Measurements from ENCODE around the gene CDK17.
"Not testable (repeated sequence)": the region's sequence is repeated elsewhere in the genome, so short reads cannot be mapped to it uniquely, and the experiment has no call there.

CDK17 gene

DNA sequence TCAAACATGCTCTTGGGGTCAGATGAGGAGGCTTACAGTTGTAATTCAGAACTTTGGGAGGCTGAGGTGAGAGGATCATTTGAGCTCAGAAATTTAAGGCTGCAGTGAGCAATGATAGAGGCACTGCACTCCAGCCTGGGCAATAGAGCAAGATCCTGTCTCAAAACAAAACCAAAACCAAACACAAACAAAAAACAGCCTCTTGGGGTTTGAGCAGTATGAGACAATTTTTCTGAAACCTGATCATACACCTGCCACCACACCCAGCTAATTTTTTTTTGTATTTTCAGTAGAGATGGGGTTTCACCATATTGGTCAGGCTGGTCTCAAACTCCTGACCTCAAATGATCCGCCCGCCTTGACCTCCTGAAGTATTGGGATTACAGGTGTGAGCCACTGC, 17.4 kb upstream of the CDK17 start:
- DNase-seq (ENCODE audit: low spot score), result not testable (repeated sequence)

GRCh38 chr12:96416033-96416799, 16.0 kb upstream of the CDK17 start:
- DNase-seq (ENCODE audit: low spot score), result peak; percentile 52

DNA sequence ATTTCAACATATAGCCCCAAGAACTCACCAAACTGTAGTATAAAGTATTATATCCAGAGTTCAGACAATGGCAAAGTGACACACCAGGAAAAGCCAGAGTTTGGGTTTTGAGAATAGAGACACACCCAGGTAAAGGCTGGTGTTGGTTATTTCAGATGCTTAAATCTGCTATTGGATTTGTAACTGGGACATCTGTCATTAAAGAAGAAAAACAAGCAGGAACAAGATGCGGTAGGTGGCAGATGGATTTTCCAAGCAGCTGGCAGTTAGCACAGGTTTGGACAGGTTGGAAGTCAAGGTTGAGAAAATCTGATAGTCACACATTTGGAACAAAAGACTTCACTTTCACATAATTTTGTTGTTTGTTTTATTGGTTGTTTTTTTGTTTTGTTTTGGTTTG, 14.4 kb upstream of the CDK17 start:
- no peak for DNase-seq (ENCODE audit: low spot score)

DNA sequence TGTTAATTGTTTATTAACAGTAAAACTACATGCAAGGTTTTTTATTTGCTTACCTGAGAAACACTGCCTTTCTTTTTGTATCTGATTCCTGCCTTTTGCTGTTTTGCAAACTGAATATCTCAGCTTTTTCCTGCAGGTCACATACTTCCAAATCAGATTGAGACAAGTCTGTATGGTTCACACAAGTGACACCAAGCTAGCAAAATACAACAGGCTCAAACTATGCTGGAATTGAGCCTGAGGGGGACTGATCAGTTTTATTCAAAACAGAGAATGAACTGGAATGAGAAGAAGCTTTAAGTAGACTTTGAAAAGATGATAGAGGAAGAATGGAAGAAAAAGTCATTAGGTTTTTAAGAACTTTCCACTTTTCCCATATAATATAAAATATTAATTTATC, 12.2 kb upstream of the CDK17 start:
- no peak for DNase-seq (ENCODE audit: low spot score)

DNA sequence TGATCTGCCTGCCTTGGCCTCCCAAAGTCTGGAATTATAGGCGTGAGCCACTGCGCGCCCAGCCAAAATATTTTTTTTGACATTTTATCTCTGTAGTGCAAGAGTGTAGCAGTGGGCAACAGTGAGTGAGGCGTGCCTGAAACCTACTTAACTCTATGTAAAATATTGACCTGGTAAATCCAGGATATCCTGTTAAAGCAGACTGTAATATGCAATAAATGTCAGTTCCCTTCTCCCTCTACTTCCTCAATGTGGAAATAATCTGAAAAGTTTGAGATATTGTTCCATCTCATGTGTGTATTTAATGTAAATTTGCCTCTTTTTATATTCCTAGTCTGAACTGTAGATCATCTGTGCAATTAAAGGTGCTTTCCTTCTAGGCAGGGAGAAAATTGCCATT, 9.5 kb upstream of the CDK17 start:
- DNase-seq (ENCODE audit: low spot score), result no peak

DNA sequence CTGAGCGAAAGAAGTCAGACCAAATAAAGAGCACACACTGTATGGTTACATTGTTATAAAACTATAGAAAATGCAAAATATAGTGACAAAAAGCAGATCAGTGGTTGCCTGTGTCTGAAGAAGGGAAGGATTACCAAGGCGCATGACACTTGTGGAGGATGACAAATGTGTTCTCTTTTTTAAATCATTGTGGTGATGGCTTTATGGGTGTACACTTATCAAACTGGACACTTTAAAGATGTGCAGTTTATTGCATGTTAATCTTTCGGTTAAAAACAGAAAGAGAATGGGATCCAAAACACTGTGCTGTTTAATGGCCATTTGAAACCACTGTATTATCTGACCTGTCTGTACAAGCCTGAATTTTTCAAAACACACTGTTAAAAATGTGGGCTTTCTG, 8.8 kb upstream of the CDK17 start:
- DNase-seq (ENCODE audit: low spot score), result no peak

DNA sequence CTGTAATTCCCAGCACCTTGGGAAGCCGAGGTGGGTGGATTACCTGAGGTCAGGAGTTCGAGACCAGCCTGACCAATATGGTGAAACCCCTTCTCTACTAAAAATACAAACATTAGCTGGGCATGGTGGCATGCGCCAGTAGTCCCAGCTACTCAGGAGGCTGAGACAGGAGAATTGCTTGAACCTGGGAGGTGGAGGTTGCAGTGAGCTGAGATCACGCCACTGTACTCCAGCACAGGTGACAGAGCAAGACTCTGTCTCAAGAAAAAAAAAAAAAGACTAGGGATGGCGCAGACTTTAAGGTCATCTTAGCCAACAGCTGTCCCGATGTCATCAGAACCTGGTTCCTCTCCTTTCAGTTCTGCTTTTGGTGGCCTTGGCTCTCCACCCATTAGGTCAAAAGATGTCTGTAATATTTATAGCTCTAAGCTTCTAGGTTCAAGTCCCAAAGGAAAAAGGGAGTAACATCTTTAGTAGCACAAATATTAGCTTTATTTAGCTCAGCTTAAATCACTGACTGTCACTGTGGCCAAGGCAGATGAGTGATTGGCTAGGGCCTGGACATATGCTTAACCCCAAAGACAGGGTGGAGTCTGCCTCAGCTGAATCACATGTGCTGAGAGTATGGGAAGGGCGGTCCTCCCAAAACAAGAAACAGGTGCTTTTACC, 7.3 kb upstream of the CDK17 start:
- not testable (repeated sequence) for DNase-seq (ENCODE audit: low spot score)

DNA sequence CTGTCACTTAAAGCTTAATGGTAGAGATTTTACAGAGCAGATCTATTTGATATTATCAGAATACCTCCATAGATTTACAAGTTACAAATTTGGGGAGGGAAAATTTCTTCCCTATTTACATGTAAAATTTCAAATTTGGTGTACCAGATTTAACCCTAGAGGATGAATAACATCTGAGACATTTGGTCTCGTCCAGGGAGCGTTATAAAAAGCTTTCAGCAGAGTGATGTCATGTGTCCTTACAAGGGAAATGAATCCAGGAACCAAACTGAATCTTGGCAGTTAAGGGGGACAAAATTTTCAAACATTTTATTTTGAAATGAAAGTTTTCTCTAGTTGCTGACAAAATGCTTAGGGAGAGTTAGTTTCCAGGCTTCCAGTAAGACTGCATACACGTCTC, 4.5 kb upstream of the CDK17 start:
- no peak for DNase-seq (ENCODE audit: low spot score)

DNA sequence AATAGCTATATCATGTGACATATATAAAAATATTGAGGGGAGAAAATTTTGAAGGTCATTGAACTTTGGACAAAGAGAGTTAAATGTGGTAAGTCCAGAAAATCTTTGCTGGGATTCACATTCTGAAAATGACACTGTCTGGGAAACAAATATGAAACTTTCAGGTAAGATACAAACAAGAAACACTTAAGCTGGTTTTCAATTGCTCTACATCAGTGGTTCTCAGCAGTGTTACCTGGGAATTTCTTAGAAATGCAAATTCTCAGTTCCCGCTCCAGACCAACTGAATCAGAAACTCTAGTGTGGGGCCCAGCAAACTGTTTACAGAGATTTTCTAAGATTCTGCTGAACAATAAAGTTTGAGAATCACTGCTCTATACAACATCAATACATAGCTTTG, 3.6 kb upstream of the CDK17 start:
- no peak for DNase-seq (ENCODE audit: low spot score)

- not testable (repeated sequence) for DNase-seq (ENCODE audit: low spot score)
These were observed 2.3 kb upstream of the CDK17 start for GRCh38 chr12:96402522-96402921.

DNA sequence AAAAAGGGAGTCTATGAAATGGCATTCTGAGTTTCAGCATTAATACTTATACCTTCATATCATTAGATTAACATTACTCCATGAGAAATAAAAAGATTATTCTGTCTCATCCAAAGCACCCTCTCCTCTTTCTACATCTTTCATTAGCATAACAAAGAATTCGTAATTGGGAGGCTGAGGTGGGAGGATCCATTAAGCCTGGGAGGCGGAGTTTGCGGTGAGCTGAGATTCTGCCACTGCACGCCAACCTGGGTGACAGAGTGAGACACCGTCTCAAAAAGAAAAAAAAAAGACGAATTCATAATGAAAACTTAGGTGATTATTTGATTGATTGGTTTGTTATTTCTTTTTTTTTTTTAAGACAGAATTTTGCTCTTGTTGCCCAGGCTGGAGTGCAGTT, 1.8 kb upstream of the CDK17 start:
- DNase-seq (ENCODE audit: low spot score), result no peak

DNA sequence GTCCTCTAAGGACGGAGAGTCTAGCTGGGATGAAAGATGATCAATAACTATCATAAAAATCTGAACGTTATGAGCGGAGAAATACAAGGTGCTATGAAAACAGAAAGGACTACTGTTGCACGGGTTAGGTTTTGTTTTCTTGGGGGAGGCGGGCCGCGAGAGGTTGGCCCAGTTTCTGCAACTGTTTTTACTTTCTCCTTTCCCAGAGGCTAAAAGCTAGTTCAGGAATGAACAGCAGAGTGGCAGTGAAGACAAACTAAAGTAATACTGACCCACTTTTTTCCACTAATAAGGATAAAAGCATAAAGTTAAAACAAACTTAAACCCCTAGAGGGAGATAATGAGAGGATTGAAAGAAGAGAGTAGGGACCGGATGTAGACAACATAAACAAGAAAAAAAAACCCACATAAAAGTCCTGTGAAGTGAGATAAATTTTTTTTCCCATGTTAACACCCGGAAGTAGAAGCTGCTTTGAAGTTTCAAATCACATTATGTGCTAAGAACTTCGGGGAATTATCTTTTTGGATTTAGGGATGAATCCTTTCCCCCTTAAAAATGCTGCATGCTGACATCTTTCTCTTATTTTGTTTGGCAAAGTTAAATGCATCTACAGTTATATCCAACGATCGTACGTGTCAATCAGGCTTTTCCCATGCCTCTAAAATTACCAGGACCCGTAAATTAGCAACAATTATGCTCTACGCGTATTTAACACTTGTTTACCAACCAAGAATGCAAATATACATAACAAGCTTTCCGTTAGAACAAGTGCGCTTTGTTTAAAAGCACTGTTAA, 1.0 kb upstream of the CDK17 start:
- peak; percentile 74 for DNase-seq (ENCODE audit: low spot score)

- DNase-seq (ENCODE audit: low spot score), result no peak
These were observed 414 bp upstream of the CDK17 start for GRCh38 chr12:96400631-96401075.

- DNase-seq (ENCODE audit: low spot score), result peak; percentile 71
These were observed 920 bp downstream of the CDK17 start for GRCh38 chr12:96399120-96399918.

- DNase-seq (ENCODE audit: low spot score), result no peak
These were observed 1.7 kb downstream of the CDK17 start for GRCh38 chr12:96398424-96399119.

DNA sequence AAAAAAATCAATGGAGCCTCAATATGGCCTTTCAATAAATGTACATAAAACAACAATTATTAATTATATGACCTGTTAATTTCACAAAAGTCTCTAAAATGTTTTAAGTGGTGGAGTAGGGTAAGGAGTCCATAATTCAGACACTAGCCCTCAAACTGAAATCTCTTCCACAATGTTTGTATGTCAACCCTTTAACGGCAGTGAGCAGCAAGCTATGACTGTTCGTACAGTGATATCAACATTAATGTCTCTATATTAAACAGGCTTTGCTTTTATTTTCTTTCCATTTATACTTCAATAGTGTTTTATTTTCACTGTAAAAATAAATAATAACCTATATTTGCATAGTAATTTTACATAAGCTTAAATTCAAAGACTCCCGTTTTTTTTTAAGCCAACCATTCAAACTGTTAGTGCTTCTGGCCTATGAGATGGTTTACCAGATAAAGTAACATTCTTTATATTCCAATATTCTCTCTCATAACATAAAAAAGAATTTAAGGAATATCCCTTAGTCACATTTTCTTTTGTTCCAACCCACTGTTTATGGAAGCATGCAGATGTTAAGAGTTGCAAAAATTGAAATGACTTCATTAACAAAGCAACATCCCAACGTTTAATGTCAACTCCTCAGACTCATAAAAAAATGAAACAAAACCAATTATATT, 2.3 kb downstream of the CDK17 start:
- no peak for DNase-seq (ENCODE audit: low spot score)

DNA sequence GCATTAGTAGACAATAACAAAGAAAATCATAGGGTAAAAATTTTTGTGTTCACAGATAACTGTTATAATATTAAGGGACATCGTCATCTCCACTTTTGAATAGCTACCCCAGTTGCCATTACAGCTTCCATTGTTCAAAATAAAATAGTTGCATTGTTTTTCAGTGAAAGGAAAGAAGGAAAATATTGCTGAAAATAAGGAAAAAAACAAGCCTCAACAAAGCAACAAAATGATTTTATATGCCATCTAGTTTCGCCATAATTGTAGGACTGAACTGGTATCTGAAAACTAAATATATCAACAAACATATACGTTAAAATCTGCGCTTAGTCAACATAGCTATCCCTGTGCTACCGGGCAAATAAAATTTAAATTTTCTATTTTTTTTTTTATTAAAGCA, 3.3 kb downstream of the CDK17 start:
- no peak for DNase-seq (ENCODE audit: low spot score)

- DNase-seq (ENCODE audit: low spot score), result no peak
These were observed 4.0 kb downstream of the CDK17 start for GRCh38 chr12:96396209-96396608.

DNA sequence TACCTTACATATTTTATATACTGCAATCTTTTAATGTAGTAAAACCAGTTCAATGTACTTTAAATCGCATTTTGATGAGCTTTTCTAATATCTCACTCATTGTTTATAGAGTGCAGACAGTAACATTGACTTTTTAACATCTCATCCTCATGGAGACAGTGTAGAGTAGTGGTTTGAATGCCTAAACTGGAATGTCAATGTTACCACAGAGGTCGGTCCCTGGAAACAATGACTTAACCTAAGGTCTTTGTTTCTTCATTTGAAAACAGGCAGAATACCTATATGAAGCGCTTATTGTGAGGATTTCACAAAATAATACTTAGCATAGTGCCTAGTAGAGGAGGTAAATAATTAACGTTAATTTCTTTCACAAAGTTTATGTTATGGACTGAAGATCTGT, 5.0 kb downstream of the CDK17 start:
- DNase-seq (ENCODE audit: low spot score), result no peak

DNA sequence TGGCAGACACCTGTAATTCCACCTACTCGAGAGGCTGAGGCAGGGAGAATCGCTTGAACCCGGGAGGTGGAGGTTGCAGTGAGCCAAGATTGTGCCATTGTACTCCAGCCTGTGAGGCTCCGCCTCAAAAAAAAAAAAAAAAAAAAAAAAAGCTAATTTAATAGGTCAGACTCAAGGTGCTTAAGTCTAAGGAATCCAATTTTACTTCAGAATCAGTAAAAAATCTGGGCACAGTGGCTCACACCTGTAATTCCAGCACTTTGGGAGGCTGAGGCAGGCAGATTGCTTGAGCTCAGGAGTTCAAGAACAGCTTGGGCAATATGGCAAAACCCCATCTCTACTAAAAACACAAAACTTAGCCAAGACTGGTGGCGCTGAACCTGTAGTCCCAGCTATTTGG, 7.0 kb downstream of the CDK17 start:
- not testable (repeated sequence) for DNase-seq (ENCODE audit: low spot score)

GRCh38 chr12:96392397-96392796, 7.8 kb downstream of the CDK17 start:
- DNase-seq (ENCODE audit: low spot score), result no peak
